ENCODE data around the gene USP3. TPM values are rescaled to one million over a fixed set of nuclear protein-coding genes. Genes with fewer than 3 reads are reported as not detected.
A peak's percentile ranks its signal among the peaks of the same experiment; 100 is the strongest.
"Not testable (repeated sequence)": the region's sequence is repeated elsewhere in the genome, so short reads cannot be mapped to it uniquely, and the experiment has no call there.

The USP3 gene
- total RNA-seq, 1 donor from 2014 or later, result 74.5 TPM

GRCh38 chr15:63519548-63520178, 15.3 kb downstream of the USP3 start:
- no peak for ATAC-seq
- H3K4me1 ChIP-seq, result peaks cover 95% of the 10 kb centered on the region
- no peak overlapping the region for H3K4me3 ChIP-seq
- TF ChIP-seq, protein P1, sequence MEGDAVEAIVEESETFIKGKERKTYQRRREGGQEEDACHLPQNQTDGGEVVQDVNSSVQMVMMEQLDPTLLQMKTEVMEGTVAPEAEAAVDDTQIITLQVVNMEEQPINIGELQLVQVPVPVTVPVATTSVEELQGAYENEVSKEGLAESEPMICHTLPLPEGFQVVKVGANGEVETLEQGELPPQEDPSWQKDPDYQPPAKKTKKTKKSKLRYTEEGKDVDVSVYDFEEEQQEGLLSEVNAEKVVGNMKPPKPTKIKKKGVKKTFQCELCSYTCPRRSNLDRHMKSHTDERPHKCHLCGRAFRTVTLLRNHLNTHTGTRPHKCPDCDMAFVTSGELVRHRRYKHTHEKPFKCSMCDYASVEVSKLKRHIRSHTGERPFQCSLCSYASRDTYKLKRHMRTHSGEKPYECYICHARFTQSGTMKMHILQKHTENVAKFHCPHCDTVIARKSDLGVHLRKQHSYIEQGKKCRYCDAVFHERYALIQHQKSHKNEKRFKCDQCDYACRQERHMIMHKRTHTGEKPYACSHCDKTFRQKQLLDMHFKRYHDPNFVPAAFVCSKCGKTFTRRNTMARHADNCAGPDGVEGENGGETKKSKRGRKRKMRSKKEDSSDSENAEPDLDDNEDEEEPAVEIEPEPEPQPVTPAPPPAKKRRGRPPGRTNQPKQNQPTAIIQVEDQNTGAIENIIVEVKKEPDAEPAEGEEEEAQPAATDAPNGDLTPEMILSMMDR (IDR thresholded peaks at IDR 0.05), result no peak
- H3K27me3 ChIP-seq (ENCODE audit: low read depth), result no peaks in the 10 kb centered on the region
- no peak overlapping the region for H3K27ac ChIP-seq
- no peak for DNase-seq
- H3K9me3 ChIP-seq, result no peaks in the 10 kb centered on the region
- intact Hi-C loops (cut with DNase I), result no loop called here
- H3K36me3 ChIP-seq, result no peaks in the 10 kb centered on the region

DNA sequence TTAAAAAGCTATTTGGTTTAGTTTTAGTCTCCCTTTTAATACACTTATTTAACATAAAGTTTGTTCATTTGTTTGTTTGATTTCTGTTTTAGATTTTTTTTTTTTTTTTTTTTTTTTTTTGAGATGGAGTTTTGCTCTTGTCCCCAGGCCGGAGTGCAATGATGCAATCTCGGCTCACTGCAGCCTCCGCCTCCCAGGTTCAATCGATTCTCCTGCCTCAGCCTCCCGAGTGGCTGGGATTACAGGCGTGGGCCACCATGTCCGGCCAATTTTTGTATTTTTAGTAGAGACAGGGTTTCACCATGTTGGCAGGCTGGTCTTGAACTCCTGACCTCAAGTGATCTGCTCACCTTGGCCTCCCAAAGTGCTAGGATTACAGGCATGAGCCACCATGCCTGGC, 16.1 kb downstream of the USP3 start:
- H3K9me3 ChIP-seq; H3K27me3 ChIP-seq (ENCODE audit: low read depth); DNase-seq; H3K4me3 ChIP-seq; H3K27ac ChIP-seq; ATAC-seq; H3K36me3 ChIP-seq; intact Hi-C loops (cut with DNase I): not testable (repeated sequence)
- H3K4me1 ChIP-seq, result peaks cover 94% of the 10 kb centered on the region

GRCh38 chr15:63522225-63522578, 17.8 kb downstream of the USP3 start:
- Histone ChIP-seq H3K4me3 (no peak overlapping the region), H3K36me3 (no peaks in the 10 kb centered on the region), H3K9me3 (no peaks in the 10 kb centered on the region), H3K27ac (no peak overlapping the region), H3K4me1 (peaks cover 86% of the 10 kb centered on the region), H3K27me3 (ENCODE audit: low read depth) (no peaks in the 10 kb centered on the region)
- intact Hi-C loops (cut with DNase I), result no loop called here
- no peak for DNase-seq
- ATAC-seq, result peak in 1 of 2 donors; percentile 25
- TF ChIP-seq, protein P1 (IDR thresholded peaks at IDR 0.05), result no peak

GRCh38 chr15:63523306-63523990, 19.1 kb downstream of the USP3 start:
- TF ChIP-seq, protein P1 (IDR thresholded peaks at IDR 0.05), result no peak
- DNase-seq (no peak), ATAC-seq (no peak)
- Histone ChIP-seq H3K9me3 (no peaks in the 10 kb centered on the region), H3K36me3 (no peaks in the 10 kb centered on the region), H3K27me3 (ENCODE audit: low read depth) (no peaks in the 10 kb centered on the region), H3K4me3 (no peak overlapping the region), H3K4me1 (peaks cover 80% of the 10 kb centered on the region), H3K27ac (no peak overlapping the region)
- intact Hi-C loops (cut with DNase I), result no loop called here

- Histone ChIP-seq H3K27ac (no peak overlapping the region), H3K4me1 (peaks cover 72% of the 10 kb centered on the region)
- TF ChIP-seq, protein P1 (IDR thresholded peaks at IDR 0.05), result no peak
Observed at GRCh38 chr15:63524316-63525015, 20.1 kb downstream of the USP3 start.

DNA sequence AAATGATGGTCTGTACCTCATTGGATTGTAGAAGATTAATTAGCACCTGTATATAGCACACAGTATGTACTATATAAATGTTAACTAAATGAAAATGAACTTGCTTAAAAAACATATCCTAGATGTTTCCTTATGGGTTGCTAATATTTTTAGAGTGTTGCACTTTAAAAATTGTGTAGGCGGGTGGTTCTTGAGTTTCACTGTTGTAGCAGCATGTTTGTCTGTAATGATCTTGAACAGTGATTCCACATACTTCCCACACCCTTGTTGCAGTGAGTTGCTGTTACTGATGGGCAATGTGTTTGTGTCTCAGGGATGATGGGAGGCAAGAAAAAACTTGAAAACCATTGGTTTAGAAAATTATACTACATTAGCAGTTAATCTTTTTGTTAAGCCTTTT, 22.0 kb downstream of the USP3 start:
- no peak overlapping the region for H3K4me3 ChIP-seq
- no peak overlapping the region for H3K27ac ChIP-seq
- intact Hi-C loops (cut with DNase I), result no loop called here
- TF ChIP-seq, protein P1 (IDR thresholded peaks at IDR 0.05), result no peak
- no peaks in the 10 kb centered on the region for H3K27me3 ChIP-seq (ENCODE audit: low read depth)
- no peak for ATAC-seq
- H3K36me3 ChIP-seq, result no peaks in the 10 kb centered on the region
- H3K9me3 ChIP-seq, result no peaks in the 10 kb centered on the region
- DNase-seq, result no peak
- H3K4me1 ChIP-seq, result peaks cover 67% of the 10 kb centered on the region

More at GRCh38 chr15:63524316-63525015, 20.1 kb downstream of the USP3 start:
- no peak for ATAC-seq
- Histone ChIP-seq H3K9me3 (no peaks in the 10 kb centered on the region), H3K36me3 (no peaks in the 10 kb centered on the region), H3K4me3 (no peak overlapping the region), H3K27me3 (ENCODE audit: low read depth) (no peaks in the 10 kb centered on the region)
- DNase-seq, result no peak
- intact Hi-C loops (cut with DNase I), result no loop called here

All from lower lobe of right lung (tissue), 2 donors.